Measurements from ENCODE around the gene MEI1.
A peak's percentile ranks its signal among the peaks of the same experiment; 100 is the strongest.

The MEI1 gene

DNA sequence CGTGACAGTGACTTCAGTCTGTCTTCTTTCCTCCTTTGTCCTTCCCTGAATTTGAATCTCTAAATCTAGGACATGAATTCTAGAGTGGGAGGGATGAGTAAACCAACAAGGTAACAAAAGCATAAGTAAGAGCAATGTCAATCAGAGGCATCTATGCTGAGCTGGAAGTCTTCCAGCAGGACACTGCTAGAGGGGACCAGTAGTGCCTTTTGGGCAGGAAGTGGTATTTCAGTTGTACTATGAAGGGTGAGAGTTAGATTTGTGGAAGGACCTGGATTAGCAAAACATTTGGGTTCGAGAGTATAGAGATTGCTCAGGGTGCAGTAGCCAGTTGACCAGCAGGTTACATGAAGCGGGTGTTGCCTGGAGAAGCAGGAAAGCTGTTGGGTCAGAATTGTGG is 40.3 kb downstream of the MEI1 start:
- no peak for FAIRE-seq

GRCh38 chr22:41742918-41743317 is 43.6 kb downstream of the MEI1 start:
- DNase-seq (ENCODE audit: insufficient read length, low spot score): no peak
- no peak for FAIRE-seq

More for the DNA sequence above, 40.3 kb downstream of the MEI1 start:
- DNase-seq (ENCODE audit: insufficient read length, low spot score): no peak

- no peak for DNase-seq (ENCODE audit: insufficient read length, low spot score)
- no peak for FAIRE-seq
These were observed 46.7 kb downstream of the MEI1 start for GRCh38 chr22:41745968-41746367.

- FAIRE-seq: peak; percentile 13
These were observed 47.5 kb downstream of the MEI1 start for GRCh38 chr22:41746567-41747400.

GRCh38 chr22:41752011-41752970 is 53.0 kb downstream of the MEI1 start:
- DNase-seq (ENCODE audit: insufficient read length, low spot score) (no peak), FAIRE-seq (no peak)

More at GRCh38 chr22:41746567-41747400, 47.5 kb downstream of the MEI1 start:
- DNase-seq (ENCODE audit: insufficient read length, low spot score): peak; percentile 79

DNA sequence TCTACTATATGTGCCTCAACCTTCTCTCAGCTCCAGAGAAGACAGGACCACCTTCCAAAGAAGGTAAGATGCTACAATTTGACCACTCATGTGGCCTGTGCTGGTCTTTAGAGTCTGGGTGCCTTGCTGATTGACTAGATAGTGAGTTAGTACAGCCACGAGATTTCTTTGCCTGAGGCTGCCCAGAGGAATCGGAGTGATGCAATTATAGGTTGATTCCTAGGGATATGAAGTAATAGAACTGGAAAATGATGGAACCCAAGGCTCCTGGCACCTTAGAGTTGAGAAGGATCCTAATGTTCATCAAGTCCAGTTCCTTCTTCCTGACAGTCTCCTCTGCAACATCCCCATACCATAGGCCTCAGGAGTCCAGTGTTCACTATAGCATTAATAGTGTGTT is 54.7 kb downstream of the MEI1 start:
- no peak for DNase-seq (ENCODE audit: insufficient read length, low spot score)
- no peak for FAIRE-seq

GRCh38 chr22:41757502-41757901 is 58.2 kb downstream of the MEI1 start:
- FAIRE-seq (no peak), DNase-seq (ENCODE audit: insufficient read length, low spot score) (no peak)

GRCh38 chr22:41758231-41758630 is 58.9 kb downstream of the MEI1 start:
- no peak for FAIRE-seq

DNA sequence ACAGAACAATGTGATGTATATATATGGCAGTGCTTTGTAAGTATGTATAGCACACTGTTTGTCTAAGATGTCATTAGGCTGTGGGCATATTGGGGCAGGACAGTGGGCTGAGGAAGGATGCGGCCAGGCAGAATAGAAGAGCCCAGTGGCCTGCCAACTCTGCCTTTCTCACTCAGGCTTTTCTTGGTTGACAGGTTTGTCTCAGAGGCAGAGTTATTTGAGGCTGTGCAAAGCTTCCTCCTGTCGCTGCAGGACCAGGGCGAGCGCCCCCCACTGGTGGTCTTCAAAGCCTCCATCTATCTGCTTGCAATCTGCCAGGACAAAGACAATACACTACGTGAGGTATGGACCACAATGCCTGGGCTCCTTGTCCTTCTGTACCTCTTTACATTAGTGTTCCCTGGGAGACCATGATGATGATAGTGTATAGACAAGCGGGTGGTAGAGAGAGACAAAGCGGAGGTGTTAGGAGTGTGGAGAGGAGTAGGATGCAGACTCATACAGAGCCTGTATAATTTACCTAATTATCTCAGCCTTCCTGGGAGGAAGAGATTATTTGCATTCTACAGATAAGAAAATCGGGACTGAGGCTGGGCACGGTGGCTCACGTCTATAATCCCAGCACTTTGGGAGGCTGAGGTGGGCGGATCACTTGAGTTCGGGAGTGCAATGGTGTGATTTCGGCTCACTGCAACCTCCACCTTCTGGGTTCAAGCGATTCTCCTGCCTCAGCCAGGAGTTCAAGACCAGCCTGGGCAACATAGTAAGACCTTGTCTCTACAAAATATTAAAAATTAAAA is 63.9 kb downstream of the MEI1 start:
- DNase-seq (ENCODE audit: insufficient read length, low spot score): no peak
- no peak for FAIRE-seq

More at GRCh38 chr22:41758231-41758630, 58.9 kb downstream of the MEI1 start:
- DNase-seq (ENCODE audit: insufficient read length, low spot score): no peak

GRCh38 chr22:41766476-41766875 is 67.2 kb downstream of the MEI1 start:
- FAIRE-seq (no peak), DNase-seq (ENCODE audit: insufficient read length, low spot score) (no peak)

- no peak for DNase-seq (ENCODE audit: insufficient read length, low spot score)
- FAIRE-seq: no peak
These were observed 69.1 kb downstream of the MEI1 start for GRCh38 chr22:41768430-41768829.

GRCh38 chr22:41770715-41771468 is 71.6 kb downstream of the MEI1 start:
- FAIRE-seq (no peak), DNase-seq (ENCODE audit: insufficient read length, low spot score) (no peak)

DNA sequence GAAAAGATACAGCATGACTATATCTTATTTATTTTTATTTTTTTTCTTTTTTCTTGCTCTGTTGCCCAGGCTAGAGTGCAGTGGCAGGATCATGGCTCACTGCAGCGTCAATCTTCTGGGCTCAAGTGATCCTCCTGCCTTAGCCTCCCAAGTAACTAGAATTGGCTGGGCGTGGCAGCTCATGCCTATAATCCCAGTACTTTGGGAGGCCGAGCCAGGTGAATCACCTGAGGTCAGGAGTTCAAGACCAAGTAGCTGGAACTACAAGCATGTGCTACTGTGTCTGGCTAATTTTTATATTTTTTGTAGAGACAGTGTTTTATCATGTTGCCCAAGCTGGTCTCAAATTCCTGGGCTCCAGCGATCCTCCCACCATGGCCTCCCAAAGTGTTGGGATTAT is 72.9 kb downstream of the MEI1 start:
- FAIRE-seq (no peak), DNase-seq (ENCODE audit: insufficient read length, low spot score) (no peak)

DNA sequence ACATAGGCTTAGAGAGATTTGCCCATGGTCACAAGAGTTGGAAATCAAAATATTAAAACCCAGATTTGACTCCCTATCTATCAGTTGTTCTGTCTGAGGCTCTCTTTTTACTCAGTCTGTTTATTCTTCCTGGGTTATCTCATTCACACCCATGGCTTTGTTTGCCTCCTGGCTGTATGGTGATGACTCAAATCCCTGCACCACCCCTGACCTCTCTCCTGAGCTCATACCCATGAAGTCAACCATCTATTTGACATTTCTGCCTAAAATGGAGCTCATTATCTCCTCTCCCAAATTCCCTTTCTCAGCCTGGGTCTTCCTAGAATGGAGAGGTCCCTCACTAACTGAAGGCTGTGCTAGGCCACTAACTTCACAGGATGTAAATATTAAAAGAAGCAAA is 73.3 kb downstream of the MEI1 start:
- DNase-seq (ENCODE audit: insufficient read length, low spot score) (no peak), FAIRE-seq (no peak)

DNA sequence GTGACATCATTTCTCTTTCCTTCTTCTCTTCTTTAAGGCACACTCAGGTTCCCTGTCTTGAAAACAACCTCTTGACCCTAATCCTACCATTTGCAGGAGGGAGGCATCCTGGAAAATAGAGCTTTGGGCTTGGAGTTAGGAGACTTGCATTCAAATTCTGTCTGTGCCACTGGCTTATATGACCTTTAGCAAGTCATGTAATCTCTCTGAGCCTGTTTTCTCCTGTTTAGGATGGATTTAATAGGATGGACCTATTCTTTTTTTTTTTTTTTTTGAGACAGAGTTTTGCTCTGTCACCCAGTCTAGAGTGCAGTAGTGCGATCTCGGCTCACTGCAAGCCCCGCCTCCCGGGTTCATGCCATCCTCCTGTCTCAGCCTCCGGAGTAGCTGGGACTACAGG is 76.0 kb downstream of the MEI1 start:
- DNase-seq (ENCODE audit: insufficient read length, low spot score): no peak
- no peak for FAIRE-seq

DNA sequence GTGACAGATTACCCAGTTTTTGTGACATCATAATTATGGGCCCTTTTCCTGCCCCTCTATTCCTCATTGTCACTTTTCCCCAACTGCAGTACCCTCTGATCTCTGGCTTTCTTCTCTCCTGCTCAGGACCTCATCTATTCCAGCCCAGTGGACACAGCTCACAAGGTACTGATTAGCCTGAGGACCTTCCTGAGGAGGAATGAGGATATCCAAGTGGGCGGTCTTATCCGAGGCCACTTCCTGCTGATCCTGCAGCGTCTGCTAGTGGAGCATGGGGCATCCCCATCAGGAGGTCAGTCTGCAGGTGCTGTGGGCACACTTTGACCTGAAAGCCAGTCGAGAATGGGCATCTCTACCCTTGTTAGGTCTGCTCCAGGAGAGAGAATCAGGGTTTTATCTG is 76.7 kb downstream of the MEI1 start:
- FAIRE-seq (no peak), DNase-seq (ENCODE audit: insufficient read length, low spot score) (no peak)

DNA sequence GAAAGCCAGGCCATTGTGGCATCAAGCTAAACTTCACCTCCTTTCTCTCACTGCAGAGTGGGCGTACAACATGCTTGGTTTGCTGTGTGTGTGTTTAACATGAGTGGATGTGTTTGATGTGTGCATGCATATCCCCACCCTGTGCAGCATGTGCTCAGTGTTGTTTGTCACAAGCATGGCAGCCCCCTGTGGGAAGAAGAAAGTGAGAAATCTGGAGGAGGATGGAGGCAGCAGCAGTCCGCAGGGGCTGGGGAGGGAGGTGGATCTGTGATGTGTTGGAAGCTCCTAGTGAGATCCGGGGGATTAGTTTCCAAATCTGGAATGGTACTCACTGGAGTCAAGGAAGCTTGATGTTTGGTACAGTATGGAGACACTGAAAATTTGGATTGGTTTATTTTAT is 77.1 kb downstream of the MEI1 start:
- DNase-seq (ENCODE audit: insufficient read length, low spot score) (no peak), FAIRE-seq (peak; percentile 28)

- no peak for DNase-seq (ENCODE audit: insufficient read length, low spot score)
- no peak for FAIRE-seq
These were observed 78.6 kb downstream of the MEI1 start for GRCh38 chr22:41777749-41778425.

- no peak for FAIRE-seq
- no peak for DNase-seq (ENCODE audit: insufficient read length, low spot score)
These were observed 80.7 kb downstream of the MEI1 start for GRCh38 chr22:41779929-41780505.

Measured in HTR-8/SVneo (cell line).